GM12892 (cell line): Measurements from ENCODE around the gene TSKU.

Experiments used
- DNase-seq: peaks from one replicate; pipeline ENCODE4 v3.0.0; 2011; ENCODE audit not compliant: insufficient read length
- FAIRE-seq: peaks from 2 replicates; lab custom pipeline; 2011; peaks lifted over from hg19 to GRCh38; lab: Jason Lieb, UNC
- POLR2A ChIP-seq: IDR thresholded peaks from 2 replicates; pipeline ENCODE4 v1.6.1; 2011; ENCODE audit warnings: low read depth, low read length, control low read depth
- POLR2AphosphoS5 ChIP-seq: IDR thresholded peaks from 2 replicates; pipeline ENCODE4 v1.6.1; 2011; ENCODE audit warnings: low read depth, low read length, control low read depth
- TAF1 ChIP-seq: IDR thresholded peaks from 2 replicates; pipeline ENCODE4 v1.6.1; 2011; ENCODE audit warnings: low read depth, mild to moderate bottlenecking, control low read depth, low read length, borderline replicate concordance

Gene TSKU

GRCh38 chr11:76753950-76754349, 29.2 kb upstream of the TSKU start:
- no peak for DNase-seq
- no peak for FAIRE-seq

GRCh38 chr11:76756341-76756741, 26.8 kb upstream of the TSKU start:
- no peak for DNase-seq
- FAIRE-seq: no peak

More at GRCh38 chr11:76753950-76754349, 29.2 kb upstream of the TSKU start:
- TF ChIP-seq POLR2AphosphoS5 (no peak), TAF1 (no peak), POLR2A (no peak)

GRCh38 chr11:76758311-76758710, 24.8 kb upstream of the TSKU start:
- no peak for TF ChIP-seq POLR2A
- no peak for TF ChIP-seq TAF1
- no peak for TF ChIP-seq POLR2AphosphoS5
- FAIRE-seq (no peak), DNase-seq (no peak)

More at GRCh38 chr11:76756341-76756741, 26.8 kb upstream of the TSKU start:
- TF ChIP-seq POLR2A (no peak), TAF1 (no peak), POLR2AphosphoS5 (no peak)

GRCh38 chr11:76759092-76759491, 24.1 kb upstream of the TSKU start:
- DNase-seq (no peak), FAIRE-seq (no peak)
- TF ChIP-seq POLR2AphosphoS5 (no peak), TAF1 (no peak), POLR2A (no peak)

- FAIRE-seq (no peak), DNase-seq (no peak)
- no peak for TF ChIP-seq POLR2A
- TF ChIP-seq POLR2AphosphoS5: no peak
- TF ChIP-seq TAF1: no peak
These were observed 23.6 kb upstream of the TSKU start for GRCh38 chr11:76759517-76759916.

GRCh38 chr11:76760236-76760635, 22.9 kb upstream of the TSKU start:
- FAIRE-seq (no peak), DNase-seq (no peak)
- no peak for TF ChIP-seq POLR2AphosphoS5
- no peak for TF ChIP-seq TAF1
- no peak for TF ChIP-seq POLR2A

GRCh38 chr11:76761718-76762355, 21.3 kb upstream of the TSKU start:
- DNase-seq: no peak
- no peak for FAIRE-seq
- no peak for TF ChIP-seq TAF1
- TF ChIP-seq POLR2A: no peak
- TF ChIP-seq POLR2AphosphoS5: no peak

- TF ChIP-seq POLR2AphosphoS5 (no peak), POLR2A (no peak), TAF1 (no peak)
- no peak for FAIRE-seq
- DNase-seq: no peak
These were observed 20.8 kb upstream of the TSKU start for GRCh38 chr11:76762356-76762752.

- TF ChIP-seq TAF1: no peak
- TF ChIP-seq POLR2A: no peak
- TF ChIP-seq POLR2AphosphoS5: no peak
- no peak for DNase-seq
- no peak for FAIRE-seq
These were observed 20.1 kb upstream of the TSKU start for GRCh38 chr11:76762867-76763572.

GRCh38 chr11:76763573-76764346, 19.4 kb upstream of the TSKU start:
- FAIRE-seq (no peak), DNase-seq (no peak)
- TF ChIP-seq POLR2A: no peak
- TF ChIP-seq POLR2AphosphoS5: no peak
- TF ChIP-seq TAF1: no peak

- no peak for FAIRE-seq
- DNase-seq: no peak
- TF ChIP-seq POLR2AphosphoS5 (no peak), TAF1 (no peak), POLR2A (no peak)
These were observed 18.1 kb upstream of the TSKU start for GRCh38 chr11:76764941-76765665.
